GM21381 (cell line): ENCODE data around the gene CETP.

Source experiments
- ATAC-seq: cut with Tn5 transposase; IDR thresholded peaks from one replicate; pipeline ENCODE4 v1.9.1; 2021; ENCODE audit warnings: mild to moderate bottlenecking, moderate library complexity; ENCODE audit not compliant: unreplicated experiment

The CETP gene

GRCh38 chr16:57016831-57017230 lies 55.1 kb downstream of the CETP start:
- ATAC-seq = no peak

GRCh38 chr16:57017251-57017650 lies 55.5 kb downstream of the CETP start:
- no peak for ATAC-seq

DNA sequence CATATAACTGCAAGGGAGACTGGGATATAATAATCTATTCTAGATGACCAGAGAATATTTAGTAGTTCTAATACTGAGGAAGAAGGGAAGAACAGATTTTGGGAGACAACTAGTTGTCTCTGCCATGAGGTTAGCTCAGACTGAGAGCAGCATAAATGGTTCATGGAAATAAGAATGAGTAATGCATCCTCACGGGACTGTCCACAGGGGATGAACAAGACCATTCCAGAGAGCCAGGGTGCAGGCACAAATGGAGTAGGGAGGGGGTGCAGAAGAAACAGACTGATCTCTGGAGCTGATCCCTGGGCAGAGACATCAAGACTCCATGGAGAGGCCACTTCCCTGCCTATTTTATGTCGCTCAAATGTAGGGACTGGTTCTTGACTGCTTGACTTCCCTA lies 58.0 kb downstream of the CETP start:
- ATAC-seq = no peak

DNA sequence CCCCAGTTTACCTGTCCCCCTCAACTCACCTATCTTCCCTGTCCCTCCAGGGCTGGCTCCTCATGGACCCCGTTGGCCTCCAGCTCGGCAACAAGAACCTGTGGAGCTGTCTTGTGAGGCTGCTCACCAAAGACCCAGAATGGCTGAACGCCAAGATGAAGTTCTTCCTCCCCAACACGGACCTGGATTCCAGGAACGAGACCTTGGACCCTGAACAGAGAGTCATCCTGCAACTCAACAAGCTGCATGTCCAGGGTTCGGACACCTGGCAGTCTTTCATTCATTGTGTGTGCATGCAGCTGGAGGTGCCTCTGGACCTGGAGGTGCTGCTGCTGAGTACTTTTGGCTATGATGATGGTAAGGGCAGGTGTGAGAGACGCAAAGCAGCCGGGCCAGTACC lies 58.9 kb downstream of the CETP start:
- no peak for ATAC-seq

DNA sequence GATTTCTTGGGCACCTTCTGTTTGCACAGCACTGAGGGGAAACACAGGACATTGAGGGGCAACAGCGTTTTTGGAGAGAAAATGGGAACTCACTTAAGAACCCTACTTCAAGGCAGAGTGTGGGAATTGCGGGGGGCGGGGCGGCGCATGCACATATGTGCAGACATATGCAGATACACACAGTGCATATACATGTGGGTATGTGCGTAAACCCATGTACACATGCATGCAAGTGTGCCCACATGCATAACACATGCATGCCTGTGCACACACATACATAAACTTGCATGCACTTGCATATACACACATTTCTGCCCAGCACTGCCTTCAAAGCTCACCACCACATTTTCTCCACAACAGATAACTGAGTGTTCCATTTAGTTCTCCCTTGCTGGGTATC lies 60.0 kb downstream of the CETP start:
- ATAC-seq = no peak

DNA sequence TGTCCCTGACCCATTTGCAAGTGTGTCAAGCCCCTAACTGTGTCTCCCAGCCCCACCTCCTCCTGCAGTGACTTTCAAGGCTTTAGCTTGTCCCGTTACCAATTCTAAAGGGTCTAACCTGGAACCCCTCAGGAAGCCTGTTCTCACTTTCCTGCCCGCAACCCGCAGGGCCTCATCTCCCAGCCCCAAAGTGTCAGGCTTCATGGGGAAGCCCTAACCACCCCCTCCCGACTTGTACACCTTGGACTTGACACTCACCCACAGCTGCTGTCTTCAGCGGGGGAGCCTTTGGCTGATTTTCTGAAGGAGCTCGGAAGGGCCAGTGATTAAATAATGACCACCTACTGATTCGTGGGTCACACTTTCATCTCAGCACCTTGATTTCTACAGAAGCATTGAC lies 60.7 kb downstream of the CETP start:
- no peak for ATAC-seq

GRCh38 chr16:57023541-57024249 lies 61.9 kb downstream of the CETP start:
- ATAC-seq = no peak

- no peak for ATAC-seq
These were observed 63.3 kb downstream of the CETP start for GRCh38 chr16:57024894-57025680.

- ATAC-seq = no peak
These were observed 64.4 kb downstream of the CETP start for GRCh38 chr16:57025941-57026777.

DNA sequence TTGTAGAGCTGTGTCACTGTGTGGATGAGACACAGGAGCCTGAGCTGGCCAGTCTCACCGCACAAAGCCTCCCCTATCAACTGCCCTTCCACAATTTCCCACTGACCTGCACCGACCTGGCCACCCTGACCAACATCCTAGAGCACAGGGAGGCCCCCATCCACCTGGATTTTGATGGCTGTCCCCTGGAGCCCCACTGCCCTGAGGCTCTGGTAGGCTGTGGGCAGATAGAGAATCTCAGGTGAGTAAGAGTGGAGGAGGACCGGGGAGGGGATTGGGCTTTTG lies 65.0 kb downstream of the CETP start:
- ATAC-seq = no peak

GRCh38 chr16:57027067-57027466 lies 65.3 kb downstream of the CETP start:
- no peak for ATAC-seq

GRCh38 chr16:57028086-57028485 lies 66.3 kb downstream of the CETP start:
- ATAC-seq = no peak

DNA sequence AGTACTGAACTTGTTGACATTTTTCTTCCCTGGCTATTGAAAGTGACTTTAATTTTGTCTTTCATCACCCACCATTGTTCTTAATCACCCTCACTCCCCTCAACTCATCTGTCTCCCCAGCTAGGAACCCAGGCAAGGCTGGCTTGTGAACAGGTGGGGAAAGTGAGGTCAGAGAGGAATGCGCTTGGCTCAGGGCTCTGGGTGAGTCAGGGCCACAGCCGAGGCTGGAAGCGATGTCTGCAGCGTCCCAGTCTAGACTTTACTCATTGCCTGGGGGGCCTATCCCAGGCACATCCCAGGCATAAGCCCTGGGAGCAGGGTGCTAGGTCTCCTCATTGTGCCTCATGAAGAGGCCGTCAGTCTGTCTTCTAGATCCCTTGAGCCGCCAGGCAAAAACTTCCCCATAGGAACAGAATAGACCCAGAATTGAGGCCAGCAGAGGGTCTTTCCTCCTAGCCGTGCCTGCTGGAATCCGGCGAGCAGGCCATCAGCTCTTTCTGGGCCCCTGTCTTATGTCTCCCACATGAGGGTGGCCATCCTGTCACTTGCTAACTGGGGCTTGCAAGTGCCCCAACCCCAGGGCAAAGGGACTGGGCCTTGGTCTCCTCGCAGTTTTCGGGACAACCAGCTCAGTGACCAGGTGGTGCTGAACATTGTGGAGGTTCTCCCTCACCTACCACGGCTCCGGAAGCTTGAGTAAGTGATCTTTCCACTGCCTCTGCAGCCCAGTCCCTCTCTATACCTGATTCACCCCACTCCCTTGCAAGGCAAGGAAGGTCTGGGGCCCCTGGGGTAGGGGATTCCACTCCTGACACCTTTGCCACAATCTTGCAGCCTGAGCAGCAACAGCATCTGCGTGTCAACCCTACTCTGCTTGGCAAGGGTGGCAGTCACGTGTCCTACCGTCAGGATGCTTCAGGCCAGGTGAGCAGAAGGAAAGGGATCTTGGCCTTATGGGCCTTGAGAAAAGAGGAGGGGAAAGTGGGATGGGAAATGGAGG lies 67.7 kb downstream of the CETP start:
- no peak for ATAC-seq

DNA sequence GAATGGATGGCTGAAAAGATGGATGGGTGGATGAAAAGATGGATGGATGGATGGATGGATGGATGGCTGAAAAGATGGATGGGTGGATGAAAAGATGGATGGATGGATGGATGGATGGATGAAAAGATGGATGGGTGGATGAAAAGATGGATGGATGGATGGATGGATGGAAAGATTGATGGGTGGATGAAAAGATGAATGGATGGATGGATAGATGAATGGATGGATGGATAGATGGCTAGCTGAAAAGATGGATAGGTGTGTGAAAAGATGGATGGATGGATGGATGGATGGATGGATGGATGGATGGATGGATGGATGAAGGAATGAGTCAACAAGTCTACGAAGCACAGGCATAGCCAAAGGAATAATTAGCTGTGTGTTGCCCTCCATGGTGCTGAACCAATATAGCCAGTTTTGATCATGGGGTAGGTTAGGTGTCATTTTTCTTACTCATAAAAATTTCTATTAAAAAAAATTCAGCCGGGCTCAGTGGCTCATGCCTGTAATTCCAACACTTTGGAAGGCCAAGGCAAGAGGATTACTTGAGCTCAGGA lies 68.7 kb downstream of the CETP start:
- ATAC-seq = no peak

- ATAC-seq = no peak
These were observed 69.4 kb downstream of the CETP start for GRCh38 chr16:57031156-57031555.

DNA sequence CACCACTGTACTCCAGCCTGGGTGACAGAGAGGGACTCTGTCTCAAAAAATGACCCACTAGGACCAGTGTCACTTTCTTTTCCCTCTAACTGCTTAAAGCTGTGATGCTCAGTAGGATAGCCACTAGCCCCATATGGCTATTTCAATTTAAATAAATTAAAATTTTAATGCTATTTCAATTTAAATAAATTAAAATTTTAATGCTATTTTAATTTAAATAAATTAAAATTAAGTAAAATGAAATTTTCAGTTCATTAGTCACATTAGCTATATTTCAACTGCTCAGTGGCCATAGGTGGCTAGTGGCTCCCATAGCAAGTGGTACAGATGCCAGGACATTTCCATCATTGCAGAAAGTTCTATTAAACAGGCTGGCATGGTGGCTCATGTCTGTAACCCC lies 70.6 kb downstream of the CETP start:
- no peak for ATAC-seq

DNA sequence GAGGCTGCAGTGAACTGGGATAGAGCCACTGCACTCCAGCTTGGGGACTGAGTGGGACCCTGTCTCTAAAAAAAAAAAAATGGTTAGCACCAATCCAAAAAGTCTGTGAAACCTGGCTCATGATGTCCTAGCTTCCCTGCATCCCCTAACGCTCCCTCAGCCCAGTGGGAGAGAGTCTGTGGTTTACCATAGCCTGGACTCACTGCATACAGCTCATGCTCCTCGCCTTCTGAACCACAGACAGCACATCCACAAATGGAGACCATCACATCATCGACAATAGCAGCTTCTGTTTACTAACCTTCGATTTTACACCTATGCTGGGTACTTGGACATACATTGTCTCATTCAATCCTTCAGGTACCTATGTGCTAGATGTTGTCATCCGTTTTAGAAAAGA lies 71.2 kb downstream of the CETP start:
- ATAC-seq = no peak
